ENCODE results near the gene CCNK.

DNA sequence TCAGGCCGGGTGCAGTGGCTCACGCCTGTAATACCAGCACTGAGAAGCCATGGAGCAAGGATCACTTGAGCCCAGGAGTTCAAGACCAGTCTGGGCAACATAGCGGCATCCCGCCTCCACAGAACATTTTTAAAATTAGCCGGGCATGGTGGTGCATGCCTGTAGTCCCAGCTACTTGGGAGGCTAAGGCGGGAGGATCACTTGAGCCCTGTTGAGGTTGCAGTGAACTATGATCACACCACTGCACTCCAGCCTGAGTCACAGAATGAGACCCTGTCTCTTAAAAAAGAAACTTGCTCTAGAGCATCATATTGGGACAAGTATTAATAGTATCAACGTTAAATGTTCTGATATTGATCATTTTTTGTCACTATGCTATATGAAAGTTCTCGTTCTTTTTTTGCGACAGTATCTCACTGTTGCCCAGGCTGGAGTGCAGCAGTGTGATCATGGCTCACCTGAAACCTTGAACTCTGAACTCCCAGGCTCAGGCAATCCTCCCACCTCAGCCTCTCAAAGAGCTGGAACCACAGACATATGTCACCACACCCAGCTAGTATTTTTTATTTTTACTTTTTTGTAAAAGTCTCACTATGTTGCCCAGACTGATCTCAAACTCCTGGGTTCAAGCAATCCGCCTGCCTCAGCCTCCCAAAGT lies 75.1 kb downstream of the CCNK start:
- TF ChIP-seq, protein P1, sequence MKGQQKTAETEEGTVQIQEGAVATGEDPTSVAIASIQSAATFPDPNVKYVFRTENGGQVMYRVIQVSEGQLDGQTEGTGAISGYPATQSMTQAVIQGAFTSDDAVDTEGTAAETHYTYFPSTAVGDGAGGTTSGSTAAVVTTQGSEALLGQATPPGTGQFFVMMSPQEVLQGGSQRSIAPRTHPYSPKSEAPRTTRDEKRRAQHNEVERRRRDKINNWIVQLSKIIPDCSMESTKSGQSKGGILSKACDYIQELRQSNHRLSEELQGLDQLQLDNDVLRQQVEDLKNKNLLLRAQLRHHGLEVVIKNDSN (CRISPR knock-in tag; IDR thresholded peaks at IDR 0.05), result no peak
- TF ChIP-seq, protein P2, sequence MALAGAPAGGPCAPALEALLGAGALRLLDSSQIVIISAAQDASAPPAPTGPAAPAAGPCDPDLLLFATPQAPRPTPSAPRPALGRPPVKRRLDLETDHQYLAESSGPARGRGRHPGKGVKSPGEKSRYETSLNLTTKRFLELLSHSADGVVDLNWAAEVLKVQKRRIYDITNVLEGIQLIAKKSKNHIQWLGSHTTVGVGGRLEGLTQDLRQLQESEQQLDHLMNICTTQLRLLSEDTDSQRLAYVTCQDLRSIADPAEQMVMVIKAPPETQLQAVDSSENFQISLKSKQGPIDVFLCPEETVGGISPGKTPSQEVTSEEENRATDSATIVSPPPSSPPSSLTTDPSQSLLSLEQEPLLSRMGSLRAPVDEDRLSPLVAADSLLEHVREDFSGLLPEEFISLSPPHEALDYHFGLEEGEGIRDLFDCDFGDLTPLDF (CRISPR knock-in tag; IDR thresholded peaks at IDR 0.05), result no peak
- TF ChIP-seq, protein P3, sequence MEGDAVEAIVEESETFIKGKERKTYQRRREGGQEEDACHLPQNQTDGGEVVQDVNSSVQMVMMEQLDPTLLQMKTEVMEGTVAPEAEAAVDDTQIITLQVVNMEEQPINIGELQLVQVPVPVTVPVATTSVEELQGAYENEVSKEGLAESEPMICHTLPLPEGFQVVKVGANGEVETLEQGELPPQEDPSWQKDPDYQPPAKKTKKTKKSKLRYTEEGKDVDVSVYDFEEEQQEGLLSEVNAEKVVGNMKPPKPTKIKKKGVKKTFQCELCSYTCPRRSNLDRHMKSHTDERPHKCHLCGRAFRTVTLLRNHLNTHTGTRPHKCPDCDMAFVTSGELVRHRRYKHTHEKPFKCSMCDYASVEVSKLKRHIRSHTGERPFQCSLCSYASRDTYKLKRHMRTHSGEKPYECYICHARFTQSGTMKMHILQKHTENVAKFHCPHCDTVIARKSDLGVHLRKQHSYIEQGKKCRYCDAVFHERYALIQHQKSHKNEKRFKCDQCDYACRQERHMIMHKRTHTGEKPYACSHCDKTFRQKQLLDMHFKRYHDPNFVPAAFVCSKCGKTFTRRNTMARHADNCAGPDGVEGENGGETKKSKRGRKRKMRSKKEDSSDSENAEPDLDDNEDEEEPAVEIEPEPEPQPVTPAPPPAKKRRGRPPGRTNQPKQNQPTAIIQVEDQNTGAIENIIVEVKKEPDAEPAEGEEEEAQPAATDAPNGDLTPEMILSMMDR (IDR thresholded peaks at IDR 0.05), result no peak
- TF ChIP-seq NFE2L1 (CRISPR knock-in tag; IDR thresholded peaks at IDR 0.05) (no peak), NR1H2 (CRISPR knock-in tag; IDR thresholded peaks at IDR 0.05) (no peak), FOXK1 (CRISPR knock-in tag; IDR thresholded peaks at IDR 0.05) (no peak)
- TF ChIP-seq, protein P4, sequence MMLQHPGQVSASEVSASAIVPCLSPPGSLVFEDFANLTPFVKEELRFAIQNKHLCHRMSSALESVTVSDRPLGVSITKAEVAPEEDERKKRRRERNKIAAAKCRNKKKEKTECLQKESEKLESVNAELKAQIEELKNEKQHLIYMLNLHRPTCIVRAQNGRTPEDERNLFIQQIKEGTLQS (CRISPR knock-in tag; conservative IDR thresholded peaks at IDR 0.05), result no peak

Measured in WTC11 (cell line).